ENCODE measurements around the gene CRYGN.

Gene CRYGN

DNA sequence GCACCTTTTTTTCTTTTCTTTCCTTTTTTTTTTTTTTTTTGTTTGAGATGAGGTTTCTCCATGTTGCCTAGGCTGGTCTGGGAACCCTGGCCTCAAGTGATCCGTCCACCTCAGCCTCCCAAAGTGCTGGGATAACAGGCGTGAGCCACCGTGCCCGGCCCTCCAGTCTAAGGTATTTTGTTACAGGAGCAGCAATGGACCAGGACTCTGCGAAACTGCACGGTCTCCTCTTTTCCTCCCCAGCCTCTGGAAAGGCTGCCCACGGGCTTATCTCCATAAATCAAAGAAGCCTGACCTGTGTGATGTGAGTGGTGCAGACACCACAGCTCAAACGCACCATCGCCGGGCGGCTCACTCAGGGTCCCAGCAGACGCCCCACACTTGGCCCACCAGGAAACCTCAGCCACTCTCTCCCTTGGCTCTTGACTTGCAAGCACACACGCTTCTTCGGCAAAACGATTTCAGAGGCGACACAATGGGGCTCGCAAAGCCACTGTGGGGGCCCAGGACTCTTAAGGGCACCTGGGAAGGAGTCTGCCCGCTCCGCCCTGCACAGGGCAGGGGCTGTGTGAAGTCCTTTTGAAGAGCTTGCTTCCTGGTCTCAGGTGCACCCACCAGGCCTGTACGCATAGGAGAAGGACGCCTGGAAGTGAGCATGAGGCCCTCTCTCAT lies 50.7 kb downstream of the CRYGN start:
- no peak for DNase-seq

DNA sequence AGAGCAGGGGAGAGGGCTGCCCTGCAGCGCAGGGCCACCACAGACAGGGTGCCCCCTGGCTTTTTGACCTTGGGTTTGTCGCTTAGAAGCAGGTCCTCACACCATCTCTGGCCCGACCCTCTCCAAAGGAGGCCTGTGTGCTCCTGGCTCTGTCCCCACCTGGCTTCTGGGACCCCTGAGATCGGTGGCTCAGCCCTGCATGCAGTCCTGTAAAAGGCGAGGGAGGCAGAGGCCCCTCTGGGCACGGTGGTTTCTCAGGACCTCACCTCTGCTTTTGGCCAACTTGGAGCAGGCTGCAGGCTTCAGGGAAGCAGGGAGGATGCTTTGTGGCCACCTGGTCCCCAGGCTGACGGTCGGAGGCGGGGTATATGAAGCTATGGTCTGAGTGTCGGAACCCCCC lies 51.5 kb downstream of the CRYGN start:
- DNase-seq = no peak

DNA sequence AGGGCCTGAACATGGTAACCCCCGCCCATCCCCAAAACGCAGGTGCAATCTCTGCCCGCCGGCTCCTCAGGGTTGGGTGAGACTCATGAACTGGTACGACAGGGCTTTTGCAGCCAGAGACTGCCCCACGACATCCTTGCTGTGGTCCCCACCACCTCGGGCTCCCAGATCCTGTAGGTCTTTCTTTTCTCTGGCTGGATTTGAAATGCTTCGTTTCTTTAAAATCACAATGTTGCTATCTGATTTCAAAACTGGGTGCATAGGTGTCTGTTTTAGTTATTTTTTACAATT lies 52.0 kb downstream of the CRYGN start:
- DNase-seq = no peak

DNA sequence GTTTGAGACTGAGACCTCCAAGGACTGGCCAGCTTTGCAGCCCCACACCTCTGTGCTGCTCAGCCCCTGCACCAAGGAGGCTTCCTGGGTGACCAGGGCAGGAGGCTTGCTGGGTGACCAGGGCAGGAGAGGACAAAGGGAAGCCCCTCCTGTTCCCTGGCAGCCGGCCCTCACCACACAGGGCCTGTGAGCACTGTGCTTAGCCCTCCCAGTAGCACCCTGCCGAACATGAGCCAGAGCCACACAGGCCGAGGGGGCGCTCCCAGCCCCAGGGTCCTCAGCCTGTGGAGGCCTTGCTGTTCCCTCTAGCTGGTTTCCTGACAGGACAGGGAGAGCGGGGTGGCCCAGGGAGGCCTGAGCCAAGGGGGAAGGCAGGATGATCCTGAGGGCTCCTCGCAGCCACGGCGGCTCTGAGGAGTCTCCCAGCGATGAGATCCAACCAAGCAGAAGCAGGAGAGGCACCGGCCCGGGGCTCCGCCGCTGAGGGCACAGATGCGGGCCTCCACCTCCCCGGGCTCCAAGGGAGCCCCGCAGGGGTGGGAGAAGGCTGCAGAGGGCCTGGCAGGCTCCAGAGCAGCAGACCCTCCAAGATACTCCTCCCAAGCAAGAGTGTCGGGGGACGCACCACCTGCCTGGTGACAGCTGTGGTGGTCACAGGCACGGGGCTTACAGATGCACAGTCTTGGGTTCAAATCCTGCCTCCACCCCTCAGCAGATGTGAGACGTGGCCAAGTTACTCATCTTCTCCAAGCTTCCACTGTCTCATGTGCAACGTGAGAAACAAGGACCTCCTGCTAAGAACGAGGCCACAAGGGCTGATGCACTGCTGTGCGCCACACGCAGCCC lies 52.6 kb downstream of the CRYGN start:
- DNase-seq = no peak

DNA sequence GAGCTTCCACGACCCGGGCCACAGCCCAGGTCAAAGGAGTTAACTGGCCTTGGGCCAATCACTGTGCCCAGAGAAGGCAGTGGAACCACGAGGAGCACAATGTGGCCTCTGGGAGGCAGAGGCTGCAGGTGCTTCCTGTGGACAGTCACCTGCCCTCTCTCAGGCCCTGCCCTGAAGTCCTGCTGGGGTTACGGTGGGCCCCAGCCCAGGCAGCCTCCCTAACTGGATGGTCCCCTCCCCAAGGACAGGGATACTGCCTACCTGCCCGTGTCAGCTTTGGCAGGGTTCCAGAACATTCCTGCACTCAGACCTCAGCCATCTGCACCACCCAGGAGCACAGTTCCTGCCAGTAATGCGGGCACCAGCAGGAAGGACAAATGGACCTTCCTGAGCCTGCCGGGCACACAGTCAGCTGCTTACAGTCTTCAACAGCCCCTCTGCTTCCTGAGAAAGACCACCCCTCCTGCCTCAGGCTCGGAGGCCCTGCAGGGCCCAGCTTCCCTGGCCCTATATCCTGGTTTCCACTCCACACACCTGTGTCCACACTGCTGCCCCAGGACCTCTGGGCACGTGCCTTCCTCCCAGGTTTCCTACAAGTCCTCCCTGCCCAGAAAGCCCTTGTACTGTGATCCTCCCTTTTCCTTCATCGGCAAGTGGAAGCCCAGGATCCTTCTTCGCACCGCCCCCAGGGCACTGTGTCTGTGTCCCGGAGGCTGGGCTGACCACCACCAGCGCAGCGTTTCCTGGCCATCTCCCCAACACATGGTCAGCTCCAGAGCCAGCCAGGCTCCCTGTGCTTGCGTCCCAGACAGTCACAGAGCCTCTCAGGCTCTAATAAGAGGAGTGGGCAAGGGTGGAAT lies 53.4 kb downstream of the CRYGN start:
- no peak for DNase-seq

DNA sequence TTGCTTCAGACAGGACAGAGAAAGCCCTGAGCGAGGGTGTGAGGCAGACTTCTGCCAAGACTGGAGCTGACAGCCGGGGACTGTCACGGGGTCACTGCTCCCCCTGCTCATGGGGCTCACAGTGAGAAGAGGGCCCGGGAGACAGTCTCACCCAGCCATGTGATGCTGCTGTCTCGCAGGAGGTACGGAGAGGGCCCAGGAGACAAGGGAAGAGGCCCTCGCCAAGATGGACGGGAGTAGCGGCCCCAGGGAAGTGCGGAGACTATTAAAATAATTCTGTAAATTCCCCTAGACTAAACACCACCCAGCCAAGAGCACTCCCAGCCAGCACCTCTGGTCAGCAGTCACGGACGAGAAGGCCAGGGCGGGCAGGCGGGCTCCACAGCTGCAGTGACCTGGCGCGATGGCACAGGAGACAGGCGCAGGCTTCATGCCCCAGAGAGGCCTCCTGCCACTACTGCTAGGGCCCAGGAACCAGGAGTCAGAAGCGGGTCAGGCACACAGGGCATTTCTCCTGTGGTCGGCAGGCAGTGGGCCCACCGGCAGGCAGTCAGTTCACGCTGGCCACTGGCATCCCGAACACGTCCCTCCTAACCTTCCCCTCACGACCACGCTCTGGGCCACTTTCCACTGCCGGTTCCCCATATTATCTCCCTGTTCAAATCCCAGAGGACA lies 54.2 kb downstream of the CRYGN start:
- DNase-seq = no peak

DNA sequence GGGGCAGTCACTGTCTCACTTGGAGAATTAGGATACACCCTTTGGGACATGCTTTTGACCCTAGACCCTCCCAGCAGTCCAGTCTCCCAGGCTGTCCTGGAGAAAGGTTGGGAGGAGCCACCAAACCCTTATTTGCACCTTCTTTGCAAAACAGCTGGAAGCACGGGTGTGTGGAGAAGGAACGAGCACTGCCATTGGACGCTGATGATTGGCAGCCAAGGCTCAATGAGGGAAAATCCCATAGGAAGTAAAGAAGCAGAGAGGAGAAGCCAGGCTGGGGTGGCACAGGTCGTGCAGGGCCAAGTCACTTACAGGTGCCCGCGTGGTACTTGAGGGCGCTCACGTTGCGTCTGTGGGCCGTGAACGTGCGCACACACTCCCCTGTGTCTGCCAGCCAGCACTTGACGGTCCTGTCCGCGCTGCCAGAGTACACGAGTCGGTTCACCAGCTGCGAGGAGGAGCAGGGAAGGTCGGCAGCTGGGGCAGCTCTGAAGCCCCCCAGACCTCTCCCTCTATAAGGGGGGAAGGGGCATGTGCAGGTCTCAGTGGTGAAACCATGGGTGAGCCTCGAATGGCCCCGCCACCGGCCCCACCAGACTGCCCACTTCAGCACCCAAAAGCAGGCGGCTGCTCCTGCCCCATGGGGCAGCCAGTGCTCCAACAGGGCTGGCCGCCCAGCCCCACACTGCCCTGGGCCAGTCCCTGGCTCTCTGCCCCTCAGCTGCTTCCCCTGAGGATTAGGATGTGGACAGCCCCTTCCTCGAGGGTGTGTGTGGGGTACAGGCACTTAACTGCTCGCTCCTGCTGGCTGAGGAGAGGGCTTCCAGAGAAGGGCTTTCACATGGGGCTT lies 54.9 kb downstream of the CRYGN start:
- DNase-seq = no peak

DNA sequence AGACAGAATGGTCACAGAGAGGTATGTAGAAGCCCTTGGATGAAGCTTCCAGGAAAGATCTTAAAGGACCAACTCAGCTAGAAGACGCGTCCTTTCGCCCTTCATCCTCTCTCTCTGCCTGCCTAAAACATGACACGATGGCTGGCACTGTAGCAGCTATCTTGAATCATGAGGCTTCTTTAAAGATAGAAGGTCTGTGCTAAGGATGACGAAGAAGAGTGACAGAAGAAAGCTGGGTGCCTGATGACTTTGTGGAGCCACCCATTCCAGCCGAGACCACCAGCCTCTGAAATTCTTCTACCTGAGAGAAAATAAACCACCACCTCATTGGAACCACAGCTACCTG lies 55.6 kb downstream of the CRYGN start:
- DNase-seq = no peak

DNA sequence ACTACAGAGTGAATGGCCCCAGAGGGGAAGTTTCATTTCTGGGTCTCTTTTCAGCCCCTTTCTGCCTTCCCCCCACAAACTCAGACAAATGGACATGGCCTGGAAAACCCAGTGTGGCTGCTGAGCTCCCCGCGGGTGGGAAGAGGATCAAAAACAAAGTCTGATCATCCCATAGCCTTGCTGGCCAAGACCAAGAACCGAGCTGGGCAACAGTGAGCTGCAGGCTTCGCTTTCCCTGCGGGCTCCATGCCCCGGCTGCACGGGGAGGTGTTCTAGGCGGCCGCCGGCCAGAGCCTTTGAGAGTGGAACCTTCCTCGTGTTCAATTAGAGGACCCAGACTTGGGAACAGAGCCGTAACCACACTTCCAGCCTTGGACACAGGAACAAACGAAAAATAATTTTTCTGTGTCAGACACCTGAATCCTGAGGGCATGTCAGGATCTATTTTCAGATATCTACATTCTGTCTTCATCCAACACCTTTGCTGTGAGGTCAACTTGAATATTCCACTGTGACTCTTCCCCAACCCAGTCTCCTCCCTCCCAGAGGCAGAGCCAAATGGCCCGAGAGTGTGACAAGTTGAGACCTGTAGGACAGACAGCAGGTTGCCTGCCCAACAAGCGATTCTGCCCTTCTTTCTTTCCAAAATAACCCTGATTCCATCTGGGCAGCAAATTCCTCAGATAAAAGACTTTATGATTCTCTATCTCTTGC lies 56.1 kb downstream of the CRYGN start:
- no peak for DNase-seq

DNA sequence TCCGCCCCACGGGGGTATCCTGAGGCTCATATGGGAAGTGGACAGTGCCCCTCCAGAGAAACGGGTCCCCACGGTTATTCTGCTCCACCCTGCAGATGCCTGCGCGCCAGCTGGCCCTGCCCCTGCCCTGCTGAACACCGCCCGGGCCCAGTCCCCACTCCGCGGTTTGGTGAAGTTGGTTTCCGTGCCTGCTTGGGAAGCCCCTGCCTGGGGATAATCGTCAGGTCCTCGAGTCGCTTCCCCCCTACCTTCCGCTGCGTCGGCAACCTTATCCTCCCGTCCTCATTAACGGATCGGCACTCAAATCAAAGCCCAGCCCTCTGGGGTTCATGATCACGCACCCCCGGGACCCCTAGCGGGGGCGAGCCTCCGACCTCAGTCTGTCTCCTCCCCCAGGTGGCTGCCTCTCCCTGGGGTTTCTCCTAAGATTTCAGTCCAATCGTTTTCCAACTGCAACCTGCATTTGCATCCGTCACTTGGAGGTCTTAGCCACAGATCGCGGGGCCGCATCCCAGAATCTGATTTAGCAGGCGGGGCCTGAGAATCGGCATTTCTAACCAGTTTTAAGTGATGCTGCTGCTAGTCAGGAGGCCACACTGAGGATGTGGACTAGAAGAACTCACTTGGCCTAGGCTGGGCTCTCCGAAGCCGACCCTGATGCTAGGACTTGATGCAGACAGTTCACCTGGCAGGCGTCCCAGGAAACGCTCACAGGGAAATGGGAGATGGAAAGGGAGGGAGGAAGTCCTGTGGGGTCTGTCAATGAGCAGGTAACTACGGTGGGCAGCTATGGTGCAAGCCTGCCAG lies 57.7 kb downstream of the CRYGN start:
- DNase-seq = no peak

DNA sequence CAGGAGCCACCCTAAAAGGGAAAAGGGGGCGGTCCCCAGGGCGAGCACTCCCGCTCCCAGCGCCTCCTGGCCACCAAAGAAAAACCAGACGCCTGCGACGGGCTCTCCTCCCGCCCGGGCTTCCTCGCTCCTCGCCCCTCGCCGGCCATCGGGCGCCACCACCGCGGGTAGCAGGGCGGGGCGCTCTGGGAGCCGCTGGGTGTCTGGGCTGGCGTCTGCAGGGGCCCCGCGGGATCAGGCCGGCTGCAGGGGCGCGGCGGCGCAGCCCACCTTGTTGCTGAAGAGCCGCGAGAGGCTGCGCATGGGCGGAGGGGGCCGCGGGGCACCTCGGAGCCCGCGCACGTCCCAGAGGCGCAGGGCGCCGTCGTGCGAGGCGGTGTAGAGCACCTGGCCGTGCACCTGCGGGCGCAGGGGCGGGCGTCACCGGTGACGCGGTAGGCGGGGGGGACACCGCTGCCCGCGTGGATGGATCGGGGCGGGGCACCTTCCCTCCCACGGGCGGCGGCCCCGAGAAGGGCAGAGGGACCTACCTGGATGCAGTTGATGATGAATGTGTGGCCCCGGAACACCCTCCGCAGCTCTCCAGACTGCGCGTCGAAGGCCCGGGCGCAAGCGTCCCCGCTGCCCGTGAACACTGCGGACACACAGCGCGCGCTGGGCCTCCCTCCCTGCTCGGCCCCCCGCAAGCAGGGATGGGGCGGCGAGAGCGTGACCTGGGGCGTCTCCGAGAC lies 58.4 kb downstream of the CRYGN start:
- no peak for DNase-seq

DNA sequence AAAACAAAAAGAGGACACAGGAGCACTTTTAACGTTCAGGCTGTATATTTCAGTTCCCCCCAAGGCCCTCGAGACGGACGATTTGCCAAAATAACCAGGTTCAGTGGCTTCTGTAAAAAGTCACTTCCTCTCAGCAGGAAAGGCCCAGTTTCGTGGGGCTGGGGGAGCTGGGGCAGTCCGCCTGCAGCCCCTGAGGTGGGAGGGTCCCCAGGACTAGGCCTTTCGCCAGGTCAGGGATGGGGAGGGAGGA lies 58.9 kb downstream of the CRYGN start:
- peak; percentile 10 to 18 for DNase-seq

DNA sequence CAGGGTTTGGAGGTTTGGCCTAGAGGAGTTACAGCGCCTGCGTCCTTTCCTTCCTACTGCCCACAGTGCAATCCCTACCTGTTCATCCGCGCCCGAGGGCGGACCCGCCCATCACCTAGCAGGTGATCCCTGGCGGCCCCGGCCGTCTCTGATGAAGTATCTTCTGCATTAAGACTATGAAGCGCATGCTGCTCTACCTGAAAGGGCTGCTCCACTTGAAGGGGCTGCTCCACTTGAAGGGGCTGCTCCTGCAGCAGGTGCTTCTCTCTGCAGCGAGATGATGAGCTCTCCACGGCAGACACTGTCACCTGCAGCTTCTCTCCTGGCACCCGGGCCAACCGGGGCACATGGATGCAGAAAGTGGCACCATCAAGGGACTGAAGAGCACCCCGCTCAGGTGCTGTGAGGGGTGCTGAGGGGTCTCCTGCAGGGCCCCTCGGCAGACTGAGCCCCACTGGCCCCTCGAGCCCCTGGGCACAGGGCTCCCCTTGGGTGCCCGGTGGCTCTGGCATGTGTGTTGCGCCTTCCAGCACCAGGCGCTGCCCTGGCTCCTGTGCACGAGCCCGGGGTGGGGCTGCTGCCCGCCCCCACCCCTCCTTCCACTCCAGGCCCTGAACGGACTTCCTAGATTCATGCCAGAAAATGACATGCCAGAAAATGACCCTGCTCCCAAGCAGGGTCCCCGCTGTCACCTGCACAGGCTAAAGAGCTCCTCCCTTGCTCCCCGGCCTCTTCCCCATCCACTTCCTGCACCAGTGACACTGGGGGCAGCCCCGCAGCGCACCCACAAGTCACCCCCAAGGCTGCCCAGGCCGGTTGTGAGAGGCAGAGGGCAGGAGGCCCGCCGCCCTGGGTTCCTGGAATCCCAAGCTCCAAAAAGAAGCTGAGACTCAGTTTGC lies 59.5 kb downstream of the CRYGN start:
- no peak for DNase-seq

DNA sequence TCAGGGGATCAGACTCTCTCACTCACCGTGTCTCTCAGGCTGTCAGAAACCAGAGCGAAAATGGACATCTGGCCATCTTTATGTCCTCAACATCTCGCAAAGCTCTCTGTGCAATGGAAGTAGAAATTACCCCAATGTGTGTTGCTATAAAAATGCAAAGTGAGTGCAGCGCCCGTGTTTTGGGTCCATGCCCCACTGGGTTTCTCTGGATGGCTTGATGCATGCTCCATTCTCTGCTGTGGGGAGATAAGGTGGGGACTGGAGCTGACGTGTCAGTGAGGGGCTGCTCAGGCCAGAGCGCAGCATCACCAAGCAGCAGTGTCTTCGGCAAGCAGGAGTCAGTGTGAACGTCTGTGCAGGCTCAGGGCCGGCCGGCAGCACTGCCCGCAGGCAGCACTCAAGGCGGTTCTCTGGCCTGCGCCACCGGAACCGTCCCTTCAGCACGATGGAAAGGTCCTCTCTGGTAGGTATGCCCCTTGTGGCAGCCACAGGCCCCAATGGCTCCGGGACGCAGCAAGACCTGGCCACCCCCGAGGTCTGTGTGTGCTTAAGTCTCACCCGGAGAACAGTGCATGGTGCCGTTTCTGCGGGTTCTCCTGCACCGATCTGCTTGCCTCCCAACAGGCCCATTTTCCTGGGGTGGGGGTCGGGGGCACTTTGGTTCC lies 60.3 kb downstream of the CRYGN start:
- no peak for DNase-seq

DNA sequence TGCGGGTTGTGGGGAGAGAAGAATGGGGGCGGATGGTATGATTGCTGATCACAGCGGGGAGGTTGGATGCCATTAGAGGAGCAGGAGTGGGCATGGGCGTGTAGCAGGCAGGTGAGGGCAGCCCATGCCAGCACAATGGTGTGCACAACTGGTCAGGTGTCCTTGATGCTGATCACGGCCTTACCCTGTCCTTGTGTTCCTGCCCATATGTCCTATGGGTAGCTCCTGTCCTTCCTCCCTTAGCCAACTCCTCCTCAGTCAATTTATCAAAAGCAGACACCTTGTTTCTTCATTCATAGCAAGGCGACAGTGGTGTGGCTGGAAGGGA lies 60.8 kb downstream of the CRYGN start:
- DNase-seq = no peak

Data from bone marrow (tissue), 2 donors.